KMS-11 (cell line): Measurements from ENCODE around the gene DECR2.

Experiments used
- H2AFZ ChIP-seq: fragments of 200-600 bp; sonication (generic); 2 replicates; pipeline ENCODE4 v1.6.1; 2016; ENCODE audit warnings: antibody characterized with exemption, mixed run types, low read depth
- H3K27ac ChIP-seq: fragments of 200-600 bp; sonication (generic); 2 replicates; pipeline ENCODE4 v1.6.1; 2016; ENCODE audit warnings: mild to moderate bottlenecking, mixed run types
- H3K27me3 ChIP-seq: fragments of 200-600 bp; sonication (generic); 2 replicates; pipeline ENCODE4 v1.6.1; 2017; ENCODE audit warnings: mild to moderate bottlenecking, low read depth, mixed run types, moderate library complexity; ENCODE audit not compliant: insufficient read depth
- H3K36me3 ChIP-seq: fragments of 200-600 bp; sonication (generic); 2 replicates; pipeline ENCODE4 v1.6.1; 2017; ENCODE audit warnings: mild to moderate bottlenecking, mixed run types; ENCODE audit not compliant: insufficient read depth
- H3K4me1 ChIP-seq: fragments of 200-600 bp; sonication (generic); 2 replicates; pipeline ENCODE4 v1.6.1; 2016; ENCODE audit warnings: mild to moderate bottlenecking, low read depth, mixed run types; ENCODE audit not compliant: poor library complexity, severe bottlenecking
- H3K4me2 ChIP-seq: fragments of 200-600 bp; sonication (generic); 2 replicates; pipeline ENCODE4 v1.7.0; 2016; ENCODE audit warnings: mild to moderate bottlenecking, mixed run types
- H3K4me3 ChIP-seq: fragments of 200-600 bp; sonication (generic); IDR thresholded peaks from 2 replicates; pipeline ENCODE4 v1.6.1; 2017; ENCODE audit warnings: low read depth, low read length, mixed read lengths; ENCODE audit not compliant: insufficient read depth
- H3K79me2 ChIP-seq: fragments of 200-600 bp; sonication (generic); 2 replicates; pipeline ENCODE4 v1.6.1; 2016; ENCODE audit warnings: low read depth, mixed run types; ENCODE audit not compliant: insufficient read depth
- H3K9ac ChIP-seq: fragments of 200-600 bp; sonication (generic); 2 replicates; pipeline ENCODE4 v1.6.1; 2016; ENCODE audit warnings: mild to moderate bottlenecking, mixed run types
- H4K20me1 ChIP-seq: fragments of 200-600 bp; sonication (generic); 2 replicates; pipeline ENCODE4 v1.6.1; 2016; ENCODE audit warnings: mild to moderate bottlenecking, mixed run types; ENCODE audit not compliant: insufficient read depth
- CTCF ChIP-seq: fragments of 200-600 bp; sonication (generic); conservative IDR thresholded peaks from 2 replicates; pipeline ENCODE4 v1.6.1; 2017; ENCODE audit warnings: low read depth, mild to moderate bottlenecking, antibody characterized with exemption, low read length, moderate library complexity, mixed read lengths

Gene DECR2

DNA sequence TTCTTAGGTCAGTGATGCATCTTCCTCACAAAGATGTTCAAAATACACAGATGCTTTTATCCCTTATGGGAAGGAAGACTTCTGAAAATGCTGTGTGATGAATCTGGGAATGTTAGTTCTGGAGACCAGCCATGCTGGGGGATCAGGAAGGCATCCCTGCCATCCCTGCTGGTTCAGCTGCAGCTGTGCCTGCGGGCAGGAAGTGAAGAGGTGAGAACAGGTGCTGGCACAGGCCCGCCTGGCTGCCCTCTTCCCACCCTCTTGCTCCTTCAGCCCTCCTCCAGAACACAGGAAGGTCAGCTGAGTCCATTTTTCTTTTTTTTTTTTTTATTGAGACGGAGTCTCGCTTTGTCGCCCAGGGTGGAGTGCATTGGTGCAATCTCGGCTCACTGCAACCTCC, 38.9 kb downstream of the DECR2 start:
- H4K20me1 ChIP-seq, result no peaks in the 10 kb centered on the region

GRCh38 chr16:441447-441846, 39.8 kb downstream of the DECR2 start:
- H3K27me3 ChIP-seq, result no peaks in the 10 kb centered on the region
- no peak overlapping the region for H3K4me3 ChIP-seq
- no peak overlapping the region for H3K27ac ChIP-seq
- TF ChIP-seq CTCF, result no peak
- no peak overlapping the region for H3K9ac ChIP-seq
- no peaks in the 10 kb centered on the region for H3K36me3 ChIP-seq
- no peaks in the 10 kb centered on the region for H4K20me1 ChIP-seq
- no peak overlapping the region for H3K4me2 ChIP-seq
- no peaks in the 10 kb centered on the region for H3K4me1 ChIP-seq
- H3K79me2 ChIP-seq, result no peaks in the 10 kb centered on the region; the same call in 1 of the 2 replicates
- no peak overlapping the region for H2AFZ ChIP-seq

More for the DNA sequence above, 38.9 kb downstream of the DECR2 start:
- Histone ChIP-seq H3K36me3 (no peaks in the 10 kb centered on the region), H3K27ac (no peak overlapping the region), H3K4me2 (no peak overlapping the region), H3K4me1 (no peaks in the 10 kb centered on the region), H2AFZ (no peak overlapping the region), H3K27me3 (no peaks in the 10 kb centered on the region), H3K4me3 (no peak overlapping the region), H3K9ac (no peak overlapping the region), H3K79me2 (no peaks in the 10 kb centered on the region; the same call in 1 of the 2 replicates)
- no peak for TF ChIP-seq CTCF

GRCh38 chr16:442976-443375, 41.3 kb downstream of the DECR2 start:
- Histone ChIP-seq H3K79me2 (no peaks in the 10 kb centered on the region; the same call in 1 of the 2 replicates), H3K9ac (no peak overlapping the region), H3K4me1 (no peaks in the 10 kb centered on the region), H4K20me1 (no peaks in the 10 kb centered on the region), H3K4me2 (no peak overlapping the region), H2AFZ (no peak overlapping the region), H3K36me3 (no peaks in the 10 kb centered on the region), H3K27me3 (no peaks in the 10 kb centered on the region), H3K27ac (no peak overlapping the region), H3K4me3 (no peak overlapping the region)
- no peak for TF ChIP-seq CTCF

DNA sequence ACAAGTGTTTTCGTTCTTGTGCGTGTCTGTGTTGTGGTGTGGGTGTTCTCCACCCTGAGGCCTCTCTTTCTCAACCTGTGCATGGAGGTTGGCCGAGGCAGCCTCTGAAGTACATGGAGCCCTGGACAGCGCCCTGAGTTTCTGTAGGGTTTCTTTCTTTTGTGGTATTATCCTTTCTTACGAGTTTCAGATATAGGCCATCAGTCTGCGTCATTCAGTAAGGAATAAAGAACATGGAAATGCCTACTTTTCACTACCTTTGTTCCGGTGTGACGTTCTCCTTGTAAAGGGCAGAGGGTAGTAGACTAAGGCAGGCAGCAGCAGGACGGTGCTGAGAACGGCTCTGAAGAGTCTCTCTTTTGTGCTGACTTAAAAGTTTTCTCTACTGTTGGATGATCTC, 42.3 kb downstream of the DECR2 start:
- Histone ChIP-seq H3K27me3 (no peaks in the 10 kb centered on the region), H3K4me3 (no peak overlapping the region), H4K20me1 (no peaks in the 10 kb centered on the region), H3K4me2 (no peak overlapping the region), H3K36me3 (no peaks in the 10 kb centered on the region), H3K79me2 (no peaks in the 10 kb centered on the region; the same call in 1 of the 2 replicates), H3K27ac (no peak overlapping the region), H3K4me1 (no peaks in the 10 kb centered on the region), H2AFZ (no peak overlapping the region), H3K9ac (no peak overlapping the region)
- no peak for TF ChIP-seq CTCF
